HCT116 (cell line): ENCODE results near the gene TLE3. TPM values are rescaled to one million over a fixed set of nuclear protein-coding genes. Genes with fewer than 3 reads are reported as not detected.

Experiments
- ATAC-seq: fragments of 200-7000 bp; cut with Tn5 transposase; 2 replicates; pipeline ENCODE4 v1.9.1; 2020; ENCODE audit warnings: mild to moderate bottlenecking, moderate library complexity
- BruUV-seq: library from RNA; stranded (reverse); fragments of 400-500 nt; replicated peaks from 2 replicates; lab custom pipeline; 2021; lab: Mats Ljungman, UMichigan
- CTCF ChIA-PET: fragments of 300-600 bp; sonication (Branson Sonifier 250); formaldehyde crosslinking; loops from one replicate; lab custom pipeline; 2021; ENCODE audit warnings: antibody characterized with exemption; lab: Charles Lee
- POLR2A ChIA-PET: fragments of 300-600, 350-600 bp; sonication (Branson Sonifier 250); formaldehyde crosslinking; loops from one replicate; lab custom pipeline; 2021; ENCODE audit warnings: antibody characterized with exemption; lab: Charles Lee
- RAD21 ChIA-PET, 2 experiments: fragments of 300-600 bp; sonication (Branson Sonifier 250); formaldehyde crosslinking; loops; one replicate each; lab custom pipeline; 2023; ENCODE audit warnings: low total read pairs in 2 of 2; ENCODE audit not compliant: uncharacterized antibody in 2 of 2, unreplicated experiment in 2 of 2, low non-redundant PET in 1 of 2; lab: Charles Lee
- DNase-seq: peaks from one replicate; pipeline ENCODE4 v3.0.0-alpha.2; 2010; ENCODE audit warnings: low read depth, low spot score
- H2AFZ ChIP-seq: fragments of 200-600 bp; shearing (Covaris generic), sonication (generic); 2 replicates; pipeline ENCODE4 v1.6.1; 2017; ENCODE audit warnings: low read depth, mixed run types, mixed read lengths, antibody characterized with exemption, low read length; ENCODE audit not compliant: poor library complexity, severe bottlenecking
- H3K27ac ChIP-seq: 2 replicates; pipeline ENCODE4 v1.5.1; 2012; ENCODE audit warnings: low read depth, low read length
- H3K27me3 ChIP-seq: fragments of 200-600 bp; sonication (generic); 2 replicates; pipeline ENCODE4 v1.6.1; 2016; ENCODE audit warnings: mixed run types, low read length, mixed read lengths; ENCODE audit not compliant: insufficient read depth
- H3K36me3 ChIP-seq, 2 experiments: fragments of 200-500 bp in 1 of 2; fragments of 200-600 bp in 1 of 2; sonication (Bioruptor generic) in 1 of 2; sonication (generic) in 1 of 2; 2 replicates each; pipeline versions ENCODE4 v1.5.1 to v1.6.1; 2014 to 2016; ENCODE audit warnings: low read length in 2 of 2, inconsistent platforms in 1 of 2, mixed read lengths in 1 of 2, mixed run types in 1 of 2; ENCODE audit not compliant: insufficient read depth in 2 of 2, control insufficient read depth in 1 of 2
- H3K4me1 ChIP-seq, 2 experiments: fragments of 200-600 bp in 1 of 2; sonication (generic) in 1 of 2; 2 replicates each; pipeline versions ENCODE4 v1.5.1 to v1.6.1; 2012 to 2017; ENCODE audit warnings: low read length in 2 of 2, inconsistent platforms in 1 of 2, mild to moderate bottlenecking in 1 of 2, mixed read lengths in 1 of 2, mixed run types in 1 of 2, moderate library complexity in 1 of 2; ENCODE audit not compliant: insufficient read depth in 2 of 2, control insufficient read depth in 1 of 2
- H3K4me2 ChIP-seq: fragments of 200-600 bp; sonication (generic); 2 replicates; pipeline ENCODE4 v1.6.1; 2017; ENCODE audit warnings: mixed run types, low read length, mixed read lengths
- H3K4me3 ChIP-seq, 2 experiments: fragments of 200-600 bp in 1 of 2; sonication (generic) in 1 of 2; replicated peaks in 1 of 2; 2 replicates each; pipeline ENCODE4 v1.5.1; 2011 to 2016; ENCODE audit warnings: low read length in 2 of 2, control low read depth in 1 of 2, low read depth in 1 of 2, mild to moderate bottlenecking in 1 of 2, mixed read lengths in 1 of 2, mixed run types in 1 of 2
- H3K79me2 ChIP-seq: fragments of 200-600 bp; sonication (generic); 2 replicates; pipeline ENCODE4 v1.6.1; 2017; ENCODE audit warnings: mild to moderate bottlenecking, mixed run types, low read length, moderate library complexity, mixed read lengths; ENCODE audit not compliant: insufficient read depth
- H3K9ac ChIP-seq: fragments of 200-600 bp; sonication (generic); 2 replicates; pipeline ENCODE4 v1.6.1; 2016; ENCODE audit warnings: low read length, mixed read lengths
- H3K9me2 ChIP-seq: fragments of 200-600 bp; sonication (generic), shearing (Covaris generic); 2 replicates; pipeline ENCODE4 v1.6.1; 2017; ENCODE audit warnings: mixed run types, mild to moderate bottlenecking, moderate library complexity; ENCODE audit not compliant: insufficient read depth
- H3K9me3 ChIP-seq, 2 experiments: fragments of 200-500 bp in 1 of 2; fragments of 200-600 bp in 1 of 2; sonication (Bioruptor generic) in 1 of 2; sonication (generic) in 1 of 2; 2 replicates each; pipeline ENCODE4 v1.6.1; 2014 to 2017; ENCODE audit warnings: low read length in 2 of 2, mixed read lengths in 2 of 2, inconsistent platforms in 1 of 2, low read depth in 1 of 2, mild to moderate bottlenecking in 1 of 2, mixed run types in 1 of 2, moderate library complexity in 1 of 2; ENCODE audit not compliant: control insufficient read depth in 1 of 2, insufficient read depth in 1 of 2
- H4K20me1 ChIP-seq: fragments of 200-600 bp; sonication (generic), shearing (Covaris generic); 2 replicates; pipeline ENCODE4 v1.6.1; 2017; ENCODE audit warnings: mixed run types, mild to moderate bottlenecking, moderate library complexity; ENCODE audit not compliant: insufficient read depth
- ATF3 ChIP-seq: IDR thresholded peaks from 2 replicates; pipeline ENCODE4 v1.6.1; 2012
- CEBPB ChIP-seq: IDR thresholded peaks from 2 replicates; pipeline ENCODE4 v1.6.1; 2012; ENCODE audit warnings: low read depth
- EGR1 ChIP-seq: IDR thresholded peaks from 2 replicates; pipeline ENCODE4 v1.6.1; 2012; ENCODE audit warnings: low read depth
- EZH2phosphoT487 ChIP-seq: fragments of 200-600 bp; IDR thresholded peaks from 2 replicates; pipeline ENCODE4 v1.6.1; 2018; ENCODE audit warnings: antibody characterized with exemption, borderline replicate concordance
- JUND ChIP-seq: IDR thresholded peaks from 2 replicates; pipeline ENCODE4 v1.6.1; 2012
- MAX ChIP-seq: IDR thresholded peaks from 2 replicates; pipeline ENCODE4 v1.6.1; 2012
- RAD21 ChIP-seq: IDR thresholded peaks from 2 replicates; pipeline ENCODE4 v1.6.1; 2012; ENCODE audit warnings: low read depth, mild to moderate bottlenecking
- SRF ChIP-seq: IDR thresholded peaks from 2 replicates; pipeline ENCODE4 v1.6.1; 2012; ENCODE audit warnings: low read depth
- YY1 ChIP-seq: IDR thresholded peaks from 2 replicates; pipeline ENCODE4 v1.6.1; 2011; ENCODE audit warnings: low read length, low read depth, moderate library complexity, mild to moderate bottlenecking; ENCODE audit not compliant: insufficient replicate concordance; ENCODE audit errors: extremely low read depth
- ZBTB33 ChIP-seq: IDR thresholded peaks from 2 replicates; pipeline ENCODE4 v1.6.1; 2011; ENCODE audit warnings: mild to moderate bottlenecking, low read length, moderate library complexity; ENCODE audit not compliant: insufficient replicate concordance; ENCODE audit errors: extremely low read depth
- ZFX ChIP-seq: fragments of 450-650 bp; IDR thresholded peaks from 2 replicates; pipeline ENCODE4 v1.6.1; 2017
- ZNF274 ChIP-seq: fragments of 200-500 bp; sonication (Bioruptor generic); IDR thresholded peaks from 2 replicates; pipeline ENCODE4 v1.6.1; 2014; ENCODE audit warnings: mild to moderate bottlenecking, low read depth, low read length, inconsistent platforms
- intact Hi-C: fragments of 100-400 bp; cut with micrococcal nuclease; formaldehyde crosslinking; loops from 2 replicates; pipeline ENCODE4 v1.10.0; 2022
- total RNA-seq: library from RNA; stranded (reverse); gene quantifications from one replicate; pipeline ENCODE4 v1.2.1, GENCODE V29; 2021; ENCODE audit not compliant: unreplicated experiment

Gene TLE3
- total RNA-seq, 1 experiment from 2014 or later = 53.9 TPM

GRCh38 chr15:70132139-70132538, 34.4 kb upstream of the TLE3 start (continued):
- TF ChIP-seq ZBTB33 (no peak), EGR1 (no peak)

- no peak for DNase-seq
- H3K9me3 ChIP-seq = no peaks in the 10 kb centered on the region
- no peaks in the 10 kb centered on the region for H3K4me1 ChIP-seq
- no peak overlapping the region for H3K9ac ChIP-seq
- ChIA-PET RAD21 (no interaction called here), POLR2A (interaction anchor here (1.3 kb wide), 1 partner anchor 29 kb away, joined by 3 read pairs; no protein-coding TSS in a partner anchor), CTCF (no interaction called here)
- no peaks in the 10 kb centered on the region for H3K36me3 ChIP-seq
- H3K27ac ChIP-seq = no peak overlapping the region
- H4K20me1 ChIP-seq = no peaks in the 10 kb centered on the region
- no TSS peak for BruUV-seq
- no peak overlapping the region for H3K4me2 ChIP-seq
- no peaks in the 10 kb centered on the region for H3K9me2 ChIP-seq
- 0 out of 2 replicates have a peak, but pooled peaks cover 7% of the 10 kb centered on the region for H3K27me3 ChIP-seq
- H2AFZ ChIP-seq = no peak overlapping the region
- no peak for ATAC-seq
- intact Hi-C loops = loop anchor here (10.0 kb wide), 1 partner anchor 236 kb away; no protein-coding TSS in a partner anchor
- no peak for TF ChIP-seq YY1
- no peak for TF ChIP-seq EZH2phosphoT487
- no peak for TF ChIP-seq CEBPB
- no peak for TF ChIP-seq ZFX
- TF ChIP-seq MAX = no peak
- no peak for TF ChIP-seq RAD21
- TF ChIP-seq JUND = no peak
- TF ChIP-seq ZNF274 = no peak
- no peak for TF ChIP-seq ATF3
- no peak for TF ChIP-seq SRF
- no peaks in the 10 kb centered on the region for H3K79me2 ChIP-seq
- H3K4me3 ChIP-seq = no peak overlapping the region
Measured at GRCh38 chr15:70128414-70129140, 30.9 kb upstream of the TLE3 start.
